H1 (cell line): ENCODE results near the gene TUBGCP3. TPM values are rescaled to one million over a fixed set of nuclear protein-coding genes. Genes with fewer than 3 reads are reported as not detected.

Experiments used
- TEAD4 ChIP-seq: IDR thresholded peaks from 2 replicates; pipeline ENCODE4 v1.6.1; 2012; ENCODE audit warnings: low read depth, low read length, inconsistent platforms, mixed read lengths
- polyA plus RNA-seq, 7 experiments: library from polyadenylated mRNA; depleted of rRNA in 3 of 7; stranded (reverse) in 5 of 7; unstranded in 2 of 7; fragments of >200 nt in 5 of 7; fragments of 200-250 nt in 2 of 7; gene quantifications; 1 replicate in 5 of 7; 2 replicates in 1 of 7; 4 replicates in 1 of 7; pipeline versions ENCODE4 v1.2.1 to v1.2.3, GENCODE V29; 2011 to 2013; ENCODE audit warnings: missing spikeins in 2 of 7, mixed read lengths in 2 of 7
- total RNA-seq: library from RNA; stranded (reverse); fragmentation: NEBNext Ultra II Directional; extraction: Animal tissue kit (Norgen Biotek cat#: 25700); gene quantifications from 2 replicates; pipeline ENCODE4 v1.2.1, GENCODE V29; 2021

The TUBGCP3 gene
- total and polyA plus RNA-seq, 2 of the 8 experiments (the other 6 are each of a cell fraction or from before 2014, with no cell fraction given), result 27.0 to 31.7 TPM

DNA sequence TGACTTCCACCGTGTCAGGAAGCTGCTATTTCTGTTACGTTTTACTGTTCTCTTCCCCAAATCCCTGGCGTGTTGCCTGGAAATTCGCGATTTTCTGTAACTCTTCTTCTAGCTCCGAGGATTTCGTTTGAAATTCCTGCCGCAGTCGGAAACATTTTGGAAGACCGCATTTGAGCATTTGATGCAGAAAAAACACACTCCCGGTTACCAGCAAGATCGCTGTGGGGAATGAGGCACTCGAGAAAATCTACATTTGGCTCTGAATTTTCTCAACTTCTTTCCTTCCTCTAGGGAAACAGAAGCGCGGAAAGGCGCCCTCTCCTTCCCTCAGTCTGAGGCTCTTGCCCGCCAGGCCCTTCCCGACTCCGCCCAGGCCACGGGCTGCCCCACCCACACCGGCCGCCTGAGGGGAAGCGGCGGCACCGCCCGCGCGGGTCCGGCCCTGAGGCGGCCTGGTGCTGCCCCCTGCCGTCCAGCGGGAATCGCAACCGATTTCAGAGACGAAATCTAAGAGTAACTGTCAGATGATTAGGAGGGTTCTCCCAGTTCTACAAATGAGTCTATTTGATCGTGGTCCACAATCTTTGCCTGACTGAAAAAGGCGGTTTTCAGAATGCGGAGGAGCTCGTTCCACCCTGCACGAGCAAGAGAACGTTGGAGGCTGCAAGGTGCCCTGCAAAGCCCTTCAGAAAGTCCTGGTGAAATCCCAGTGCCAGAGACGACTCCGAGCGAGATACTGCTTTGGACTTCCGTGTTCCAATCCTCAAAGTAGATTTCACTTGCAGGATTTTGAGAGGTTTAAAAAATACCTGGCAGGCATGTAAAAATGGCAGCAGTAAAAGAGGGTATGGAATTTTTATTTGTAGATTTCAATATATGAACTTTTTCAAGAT is 18.4 kb upstream of the TUBGCP3 start (continued):
- TF ChIP-seq TEAD4, result no peak
